Fibroblast of lung (primary cell): Measurements from ENCODE around the gene CCDC61.

Source experiments
- EZH2 ChIP-seq: IDR thresholded peaks from 2 replicates; pipeline ENCODE4 v1.5.1; 2012; ENCODE audit warnings: low read length, control low read depth, mild to moderate bottlenecking; ENCODE audit errors: missing control alignments
- TF ChIP-seq, protein P1 (sequence below), 2 donors: IDR thresholded peaks in 1 of 2; conservative IDR thresholded peaks in 1 of 2; 1 replicate in 1 of 2; 2 replicates in 1 of 2; pipeline ENCODE4 v1.5.1; 2011 to 2012; ENCODE audit warnings: low read length in 2 of 2, control low read depth in 1 of 2, inconsistent platforms in 1 of 2, low read depth in 1 of 2, mild to moderate bottlenecking in 1 of 2

DNA sequence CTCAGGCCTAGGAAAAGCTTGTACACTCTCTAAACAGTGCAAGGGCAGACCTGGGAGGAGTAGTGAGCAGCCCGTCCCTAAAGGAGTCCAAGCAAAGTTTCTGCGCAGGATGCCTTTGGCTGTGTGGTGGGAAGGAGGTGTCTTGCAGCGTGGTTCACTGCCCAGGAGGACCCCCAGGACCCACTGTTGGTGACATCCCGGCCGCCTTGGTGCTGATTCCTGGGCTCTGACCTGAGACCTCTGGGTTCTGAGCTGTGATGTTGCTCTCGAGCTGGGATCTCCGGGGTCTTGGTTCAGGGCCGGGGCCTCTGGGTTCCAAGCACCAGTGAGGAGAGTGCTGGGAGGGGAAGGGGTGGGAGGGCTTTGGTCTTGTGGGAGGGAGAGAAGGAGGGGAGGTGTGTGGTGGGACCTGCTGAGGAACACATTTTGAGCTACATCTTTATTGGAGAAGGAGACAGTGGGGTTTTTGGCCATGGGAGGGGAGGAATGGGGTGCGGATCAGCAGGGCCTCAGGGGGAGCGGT, 23.5 kb downstream of the CCDC61 start:
- TF ChIP-seq, protein P1, sequence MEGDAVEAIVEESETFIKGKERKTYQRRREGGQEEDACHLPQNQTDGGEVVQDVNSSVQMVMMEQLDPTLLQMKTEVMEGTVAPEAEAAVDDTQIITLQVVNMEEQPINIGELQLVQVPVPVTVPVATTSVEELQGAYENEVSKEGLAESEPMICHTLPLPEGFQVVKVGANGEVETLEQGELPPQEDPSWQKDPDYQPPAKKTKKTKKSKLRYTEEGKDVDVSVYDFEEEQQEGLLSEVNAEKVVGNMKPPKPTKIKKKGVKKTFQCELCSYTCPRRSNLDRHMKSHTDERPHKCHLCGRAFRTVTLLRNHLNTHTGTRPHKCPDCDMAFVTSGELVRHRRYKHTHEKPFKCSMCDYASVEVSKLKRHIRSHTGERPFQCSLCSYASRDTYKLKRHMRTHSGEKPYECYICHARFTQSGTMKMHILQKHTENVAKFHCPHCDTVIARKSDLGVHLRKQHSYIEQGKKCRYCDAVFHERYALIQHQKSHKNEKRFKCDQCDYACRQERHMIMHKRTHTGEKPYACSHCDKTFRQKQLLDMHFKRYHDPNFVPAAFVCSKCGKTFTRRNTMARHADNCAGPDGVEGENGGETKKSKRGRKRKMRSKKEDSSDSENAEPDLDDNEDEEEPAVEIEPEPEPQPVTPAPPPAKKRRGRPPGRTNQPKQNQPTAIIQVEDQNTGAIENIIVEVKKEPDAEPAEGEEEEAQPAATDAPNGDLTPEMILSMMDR (conservative IDR thresholded peaks at IDR 0.05 in 1 of 2, IDR thresholded peaks at IDR 0.05 in 1 of 2; ENCODE audit: low read depth in 1 of 2, low read length in 2 of 2), result no peak
- no peak for TF ChIP-seq EZH2
